SK-N-SH (cell line): Measurements from ENCODE around the gene ANKH.

Experiments
- CTCF ChIP-seq: fragments of 200-600 bp; sonication (generic); IDR thresholded peaks from 2 replicates; pipeline ENCODE4 v1.6.1; 2017; ENCODE audit warnings: antibody characterized with exemption, mild to moderate bottlenecking, moderate library complexity
- EP300 ChIP-seq, 2 experiments: IDR thresholded peaks; 2 replicates each; pipeline versions ENCODE4 v1.4.0 to v1.6.1; 2012; ENCODE audit warnings: borderline replicate concordance in 1 of 2, low read depth in 1 of 2, low read length in 1 of 2
- GATA2 ChIP-seq: sonication (generic); formaldehyde crosslinking; IDR thresholded peaks from 2 replicates; pipeline ENCODE4 v1.5.0; 2020; ENCODE audit warnings: mild to moderate bottlenecking, missing genetic modification reagents
- POLR2AphosphoS5 ChIP-seq: IDR thresholded peaks from 2 replicates; pipeline ENCODE4 v1.6.1; 2012; ENCODE audit warnings: low read depth, low read length

- TF ChIP-seq CTCF, result no peak
- no peak for TF ChIP-seq POLR2AphosphoS5
- TF ChIP-seq GATA2 (CRISPR knock-in tag), result no peak
- no peak for TF ChIP-seq EP300 (IDR thresholded peaks at IDR 0.05; ENCODE audit: borderline replicate concordance in 1 of 2, low read depth in 1 of 2, low read length in 1 of 2)
These were observed 11.6 kb downstream of the ANKH start for GRCh38 chr5:14859980-14860379.
